HG03558 (cell line): ENCODE data around the gene RBM44.
"Not testable (repeated sequence)": the region's sequence is repeated elsewhere in the genome, so short reads cannot be mapped to it uniquely, and the experiment has no call there.

ENCODE experiments used
- ATAC-seq: cut with Tn5 transposase; IDR thresholded peaks from one replicate; pipeline ENCODE4 v1.9.1; 2021; ENCODE audit warnings: moderate number of reproducible peaks; ENCODE audit not compliant: unreplicated experiment; ENCODE audit errors: extremely low read depth

RBM44 gene

GRCh38 chr2:237835372-237835771 is 36.8 kb downstream of the RBM44 start:
- no peak for ATAC-seq

- ATAC-seq, result no peak
These were observed 42.5 kb downstream of the RBM44 start for GRCh38 chr2:237841051-237841450.

GRCh38 chr2:237848940-237849339 is 50.4 kb downstream of the RBM44 start:
- not testable (repeated sequence) for ATAC-seq

- no peak for ATAC-seq
These were observed 55.7 kb downstream of the RBM44 start for GRCh38 chr2:237854295-237854694.

- ATAC-seq, result no peak
These were observed 59.2 kb downstream of the RBM44 start for GRCh38 chr2:237857791-237858190.

GRCh38 chr2:237858294-237859081 is 59.9 kb downstream of the RBM44 start:
- ATAC-seq, result no peak

GRCh38 chr2:237859082-237859433 is 60.5 kb downstream of the RBM44 start:
- ATAC-seq, result no peak

GRCh38 chr2:237859533-237860272 is 61.1 kb downstream of the RBM44 start, which contains the start of gene RAMP1:
TSS of gene RAMP1 (plus strand) at chr2:237859623. CDS start at chr2:237859676, 53 bp downstream.
- no peak for ATAC-seq

GRCh38 chr2:237860273-237860935 is 61.8 kb downstream of the RBM44 start:
- ATAC-seq, result no peak

- ATAC-seq, result no peak
These were observed 63.4 kb downstream of the RBM44 start for GRCh38 chr2:237861875-237862527.

GRCh38 chr2:237862528-237862895 is 63.9 kb downstream of the RBM44 start:
- ATAC-seq, result no peak

- ATAC-seq, result no peak
These were observed 64.5 kb downstream of the RBM44 start for GRCh38 chr2:237863102-237863511.

- ATAC-seq, result no peak
These were observed 65.3 kb downstream of the RBM44 start for GRCh38 chr2:237863689-237864443.

GRCh38 chr2:237864444-237864931 is 65.9 kb downstream of the RBM44 start:
- no peak for ATAC-seq

- no peak for ATAC-seq
These were observed 66.5 kb downstream of the RBM44 start for GRCh38 chr2:237864940-237865622.

GRCh38 chr2:237865623-237866041 is 67.1 kb downstream of the RBM44 start:
- ATAC-seq, result no peak

GRCh38 chr2:237866101-237866621 is 67.6 kb downstream of the RBM44 start:
- no peak for ATAC-seq

GRCh38 chr2:237867465-237867864 is 68.9 kb downstream of the RBM44 start:
- no peak for ATAC-seq

- not testable (repeated sequence) for ATAC-seq
These were observed 69.5 kb downstream of the RBM44 start for GRCh38 chr2:237868074-237868473.
